ENCODE results near the gene NKX6-1. TPM values are rescaled to one million over a fixed set of nuclear protein-coding genes. Genes with fewer than 3 reads are reported as not detected.

Gene NKX6-1
- total and polyA plus RNA-seq, 2 donors (not counting 3 experiments of a cell fraction or from before 2014, with no cell fraction given), result not detected

GRCh38 chr4:84472154-84472553, 26.9 kb downstream of the NKX6-1 start:
- no peaks in the 10 kb centered on the region for H3K79me2 ChIP-seq (ENCODE audit: control insufficient read depth, insufficient read depth, low read length)
- no peak overlapping the region for H3K4me3 ChIP-seq (replicated peaks in 1 of 3; ENCODE audit: insufficient read depth in 1 of 3, low read depth in 1 of 3, low read length in 3 of 3)
- H3K27me3 ChIP-seq (ENCODE audit: control insufficient read depth in 2 of 2, insufficient read depth in 2 of 2, low read length in 2 of 2), result peaks cover 2 to 5% of the 10 kb centered on the region in 2 experiments
- H3K9ac ChIP-seq (replicated peaks; ENCODE audit: extremely low read depth, insufficient read depth, low read length), result no peak overlapping the region
- no peak overlapping the region for H3K27ac ChIP-seq (ENCODE audit: insufficient read depth, low read depth, low read length)
- H3K4me2 ChIP-seq (ENCODE audit: insufficient read depth, low read length), result no peak overlapping the region
- dilution Hi-C loops (cut with MboI; ENCODE audit: extremely low pct_ligation_motif_present, low sequenced_read_pairs), result no loop called here
- no TSS peak for BruUV-seq (replicated peaks)
- H2AFZ ChIP-seq (ENCODE audit: low read depth, low read length), result no peak overlapping the region
- DNase-seq (ENCODE audit: low read depth, low spot score) (no peak), FAIRE-seq (no peak)
- H3K9me1 ChIP-seq (replicated peaks; ENCODE audit: control insufficient read depth, extremely low read depth, insufficient read depth, low read length), result no peaks in the 10 kb centered on the region
- intact Hi-C loops (cut with micrococcal nuclease), result no loop called here
- H3K9me3 ChIP-seq (replicated peaks; ENCODE audit: control insufficient read depth, insufficient read depth, low read length), result no peaks in the 10 kb centered on the region
- no peaks in the 10 kb centered on the region for H4K20me1 ChIP-seq (replicated peaks; ENCODE audit: control insufficient read depth, extremely low read depth, insufficient read depth, low read length)
- POLR2A ChIA-PET, result no interaction called here
- no peaks in the 10 kb centered on the region for H3K36me3 ChIP-seq (ENCODE audit: control insufficient read depth in 2 of 2, extremely low read depth in 1 of 2, insufficient read depth in 2 of 2, low read length in 2 of 2)
- CTCF ChIA-PET, result interaction anchor here (2.3 kb wide), 2 partner anchors 11 to 20 kb away, joined by 6 to 11 read pairs; no protein-coding TSS in a partner anchor
- TF ChIP-seq MAX (IDR thresholded peaks at IDR 0.05; ENCODE audit: insufficient read depth, insufficient read length) (no peak), FOS (IDR thresholded peaks at IDR 0.05; ENCODE audit: borderline replicate concordance, insufficient read depth, low read length) (no peak), POLR2AphosphoS5 (IDR thresholded peaks at IDR 0.05; ENCODE audit: insufficient read depth, low read depth, low read length) (no peak), EZH2 (IDR thresholded peaks at IDR 0.05; ENCODE audit: borderline replicate concordance, low read depth, low read length, severe bottlenecking) (no peak), GATA2 (IDR thresholded peaks at IDR 0.05; ENCODE audit: insufficient read depth, insufficient read length, low read depth, low read length) (no peak), POLR2A (IDR thresholded peaks at IDR 0.05; ENCODE audit: low read depth, low read length) (no peak), JUN (IDR thresholded peaks at IDR 0.05; ENCODE audit: borderline replicate concordance, insufficient read depth, insufficient read length, low read depth) (no peak), MYC (IDR thresholded peaks at IDR 0.05; ENCODE audit: low read depth, low read length) (no peak), CTCF (IDR thresholded peaks at IDR 0.05; ENCODE audit: extremely low read depth in 1 of 2, insufficient read depth in 1 of 2, low read depth in 1 of 2, low read length in 2 of 2) (no peak)
- no peaks in the 10 kb centered on the region for H3K4me1 ChIP-seq (ENCODE audit: control insufficient read depth, extremely low read depth, insufficient read depth, low read length)

Data from endothelial cell of umbilical vein (primary cell).